Measurements from ENCODE around the gene EPB41L1.

DNA sequence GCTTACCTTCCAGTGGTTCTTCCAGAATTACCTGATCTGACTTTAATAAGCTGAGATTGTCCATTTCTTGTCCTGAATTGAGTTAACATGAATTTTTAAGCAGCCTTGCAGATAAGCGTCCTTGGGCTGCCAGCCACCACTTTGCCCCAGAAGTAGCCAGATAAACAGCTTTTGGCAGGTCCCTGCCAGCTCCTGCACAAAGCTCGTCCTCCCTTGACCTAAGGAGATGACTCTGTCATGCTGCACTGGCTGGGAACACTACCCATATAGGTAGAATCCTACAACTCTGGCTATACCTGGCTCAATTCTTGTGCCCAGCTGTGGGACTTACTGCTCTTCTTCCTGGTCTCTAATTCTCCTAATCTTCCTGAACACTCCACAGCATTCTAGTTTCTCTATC, 42.1 kb downstream of the EPB41L1 start:
- TF ChIP-seq, protein P1, sequence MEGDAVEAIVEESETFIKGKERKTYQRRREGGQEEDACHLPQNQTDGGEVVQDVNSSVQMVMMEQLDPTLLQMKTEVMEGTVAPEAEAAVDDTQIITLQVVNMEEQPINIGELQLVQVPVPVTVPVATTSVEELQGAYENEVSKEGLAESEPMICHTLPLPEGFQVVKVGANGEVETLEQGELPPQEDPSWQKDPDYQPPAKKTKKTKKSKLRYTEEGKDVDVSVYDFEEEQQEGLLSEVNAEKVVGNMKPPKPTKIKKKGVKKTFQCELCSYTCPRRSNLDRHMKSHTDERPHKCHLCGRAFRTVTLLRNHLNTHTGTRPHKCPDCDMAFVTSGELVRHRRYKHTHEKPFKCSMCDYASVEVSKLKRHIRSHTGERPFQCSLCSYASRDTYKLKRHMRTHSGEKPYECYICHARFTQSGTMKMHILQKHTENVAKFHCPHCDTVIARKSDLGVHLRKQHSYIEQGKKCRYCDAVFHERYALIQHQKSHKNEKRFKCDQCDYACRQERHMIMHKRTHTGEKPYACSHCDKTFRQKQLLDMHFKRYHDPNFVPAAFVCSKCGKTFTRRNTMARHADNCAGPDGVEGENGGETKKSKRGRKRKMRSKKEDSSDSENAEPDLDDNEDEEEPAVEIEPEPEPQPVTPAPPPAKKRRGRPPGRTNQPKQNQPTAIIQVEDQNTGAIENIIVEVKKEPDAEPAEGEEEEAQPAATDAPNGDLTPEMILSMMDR (IDR thresholded peaks at IDR 0.05) = no peak
- TF ChIP-seq, protein P2, sequence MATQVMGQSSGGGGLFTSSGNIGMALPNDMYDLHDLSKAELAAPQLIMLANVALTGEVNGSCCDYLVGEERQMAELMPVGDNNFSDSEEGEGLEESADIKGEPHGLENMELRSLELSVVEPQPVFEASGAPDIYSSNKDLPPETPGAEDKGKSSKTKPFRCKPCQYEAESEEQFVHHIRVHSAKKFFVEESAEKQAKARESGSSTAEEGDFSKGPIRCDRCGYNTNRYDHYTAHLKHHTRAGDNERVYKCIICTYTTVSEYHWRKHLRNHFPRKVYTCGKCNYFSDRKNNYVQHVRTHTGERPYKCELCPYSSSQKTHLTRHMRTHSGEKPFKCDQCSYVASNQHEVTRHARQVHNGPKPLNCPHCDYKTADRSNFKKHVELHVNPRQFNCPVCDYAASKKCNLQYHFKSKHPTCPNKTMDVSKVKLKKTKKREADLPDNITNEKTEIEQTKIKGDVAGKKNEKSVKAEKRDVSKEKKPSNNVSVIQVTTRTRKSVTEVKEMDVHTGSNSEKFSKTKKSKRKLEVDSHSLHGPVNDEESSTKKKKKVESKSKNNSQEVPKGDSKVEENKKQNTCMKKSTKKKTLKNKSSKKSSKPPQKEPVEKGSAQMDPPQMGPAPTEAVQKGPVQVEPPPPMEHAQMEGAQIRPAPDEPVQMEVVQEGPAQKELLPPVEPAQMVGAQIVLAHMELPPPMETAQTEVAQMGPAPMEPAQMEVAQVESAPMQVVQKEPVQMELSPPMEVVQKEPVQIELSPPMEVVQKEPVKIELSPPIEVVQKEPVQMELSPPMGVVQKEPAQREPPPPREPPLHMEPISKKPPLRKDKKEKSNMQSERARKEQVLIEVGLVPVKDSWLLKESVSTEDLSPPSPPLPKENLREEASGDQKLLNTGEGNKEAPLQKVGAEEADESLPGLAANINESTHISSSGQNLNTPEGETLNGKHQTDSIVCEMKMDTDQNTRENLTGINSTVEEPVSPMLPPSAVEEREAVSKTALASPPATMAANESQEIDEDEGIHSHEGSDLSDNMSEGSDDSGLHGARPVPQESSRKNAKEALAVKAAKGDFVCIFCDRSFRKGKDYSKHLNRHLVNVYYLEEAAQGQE (IDR thresholded peaks at IDR 0.05; ENCODE audit: insufficient read depth in 1 of 2, low read depth in 2 of 2, low read length in 1 of 2) = no peak
- no peak for TF ChIP-seq POLR2AphosphoS5 (IDR thresholded peaks at IDR 0.05; ENCODE audit: low read depth, low read length)
- TF ChIP-seq SIN3A (IDR thresholded peaks at IDR 0.05; ENCODE audit: borderline replicate concordance, insufficient read depth, low read depth, low read length) = no peak
- TF ChIP-seq TCF7L2 (IDR thresholded peaks at IDR 0.05; ENCODE audit: low read depth, low read length) = no peak

Measured in Panc1 (cell line).